Measurements from ENCODE around the gene SEMA6B.

DNA sequence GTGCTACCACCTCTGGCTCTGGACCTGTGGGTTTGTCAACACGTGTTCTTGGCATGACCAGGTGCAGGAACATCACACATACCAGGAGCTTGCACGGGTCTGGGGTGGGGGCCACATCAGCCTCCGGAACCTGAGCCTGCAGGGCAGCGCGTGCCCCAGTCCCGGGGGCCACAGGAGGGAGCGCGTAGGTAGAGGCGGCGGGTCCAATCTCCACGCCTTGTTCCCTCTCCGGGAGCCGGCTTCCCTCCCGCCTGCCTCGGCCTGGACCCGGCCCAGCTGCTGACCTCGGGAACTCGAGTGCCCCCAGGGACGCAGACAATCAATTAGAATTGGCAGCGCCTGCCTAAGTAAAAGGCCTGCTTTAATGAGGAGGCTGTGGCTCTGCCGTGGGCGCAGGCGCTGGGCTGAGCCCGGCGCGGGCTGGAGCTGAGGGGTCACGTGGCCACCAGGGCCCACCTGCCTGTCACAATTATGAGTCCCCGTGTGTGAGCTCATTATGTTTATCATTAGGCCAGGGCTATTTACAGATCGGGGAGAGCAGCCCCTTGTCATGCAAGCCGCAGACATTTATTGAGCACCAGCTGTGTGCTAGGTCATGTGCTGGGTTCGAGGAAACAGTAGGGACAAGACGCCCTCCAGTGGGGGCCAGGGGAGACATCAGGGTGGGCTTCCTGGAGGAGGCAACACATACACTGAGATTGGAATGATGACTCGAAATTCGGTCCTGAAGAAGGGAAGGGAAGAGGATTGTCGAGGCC lies 47.6 kb upstream of the SEMA6B start:
- TF ChIP-seq, protein P1, sequence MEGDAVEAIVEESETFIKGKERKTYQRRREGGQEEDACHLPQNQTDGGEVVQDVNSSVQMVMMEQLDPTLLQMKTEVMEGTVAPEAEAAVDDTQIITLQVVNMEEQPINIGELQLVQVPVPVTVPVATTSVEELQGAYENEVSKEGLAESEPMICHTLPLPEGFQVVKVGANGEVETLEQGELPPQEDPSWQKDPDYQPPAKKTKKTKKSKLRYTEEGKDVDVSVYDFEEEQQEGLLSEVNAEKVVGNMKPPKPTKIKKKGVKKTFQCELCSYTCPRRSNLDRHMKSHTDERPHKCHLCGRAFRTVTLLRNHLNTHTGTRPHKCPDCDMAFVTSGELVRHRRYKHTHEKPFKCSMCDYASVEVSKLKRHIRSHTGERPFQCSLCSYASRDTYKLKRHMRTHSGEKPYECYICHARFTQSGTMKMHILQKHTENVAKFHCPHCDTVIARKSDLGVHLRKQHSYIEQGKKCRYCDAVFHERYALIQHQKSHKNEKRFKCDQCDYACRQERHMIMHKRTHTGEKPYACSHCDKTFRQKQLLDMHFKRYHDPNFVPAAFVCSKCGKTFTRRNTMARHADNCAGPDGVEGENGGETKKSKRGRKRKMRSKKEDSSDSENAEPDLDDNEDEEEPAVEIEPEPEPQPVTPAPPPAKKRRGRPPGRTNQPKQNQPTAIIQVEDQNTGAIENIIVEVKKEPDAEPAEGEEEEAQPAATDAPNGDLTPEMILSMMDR (IDR thresholded peaks at IDR 0.05), result no peak
- TF ChIP-seq POLR2A (IDR thresholded peaks at IDR 0.05), result no peak
